GM18858 (cell line): ENCODE results near the gene WDFY3.

Experiments used
- ATAC-seq: cut with Tn5 transposase; IDR thresholded peaks from one replicate; pipeline ENCODE4 v1.9.1; 2021; ENCODE audit not compliant: unreplicated experiment

Gene WDFY3

GRCh38 chr4:84948056-84948455, 18.4 kb downstream of the WDFY3 start:
- ATAC-seq = no peak

- ATAC-seq = no peak
Measured at GRCh38 chr4:84944947-84945346, 21.5 kb downstream of the WDFY3 start.

GRCh38 chr4:84940960-84941359, 25.5 kb downstream of the WDFY3 start:
- no peak for ATAC-seq

- ATAC-seq = no peak
Measured at GRCh38 chr4:84939113-84939512, 27.4 kb downstream of the WDFY3 start.

GRCh38 chr4:84938316-84938715, 28.2 kb downstream of the WDFY3 start:
- ATAC-seq = no peak

- ATAC-seq = no peak
Measured at GRCh38 chr4:84937381-84937977, 29.0 kb downstream of the WDFY3 start.

GRCh38 chr4:84936123-84936522, 30.4 kb downstream of the WDFY3 start:
- no peak for ATAC-seq

- ATAC-seq = no peak
Measured at GRCh38 chr4:84932462-84932861, 34.0 kb downstream of the WDFY3 start.

- ATAC-seq = no peak
Measured at GRCh38 chr4:84931961-84932360, 34.5 kb downstream of the WDFY3 start.

- ATAC-seq = no peak
Measured at GRCh38 chr4:84931274-84931673, 35.2 kb downstream of the WDFY3 start.

GRCh38 chr4:84928089-84928488, 38.4 kb downstream of the WDFY3 start:
- no peak for ATAC-seq

GRCh38 chr4:84927428-84927827, 39.1 kb downstream of the WDFY3 start:
- no peak for ATAC-seq

GRCh38 chr4:84925558-84925957, 40.9 kb downstream of the WDFY3 start:
- no peak for ATAC-seq

- ATAC-seq = no peak
Measured at GRCh38 chr4:84924434-84924833, 42.1 kb downstream of the WDFY3 start.

GRCh38 chr4:84920617-84921016, 45.9 kb downstream of the WDFY3 start:
- no peak for ATAC-seq

GRCh38 chr4:84917869-84918600, 48.5 kb downstream of the WDFY3 start:
- no peak for ATAC-seq

GRCh38 chr4:84917086-84917821, 49.2 kb downstream of the WDFY3 start:
- no peak for ATAC-seq

GRCh38 chr4:84916227-84916626, 50.3 kb downstream of the WDFY3 start:
- ATAC-seq = no peak

GRCh38 chr4:84915396-84915780, 51.1 kb downstream of the WDFY3 start:
- ATAC-seq = no peak

GRCh38 chr4:84914686-84915395, 51.6 kb downstream of the WDFY3 start:
- ATAC-seq = no peak

- ATAC-seq = no peak
Measured at GRCh38 chr4:84913176-84913575, 53.3 kb downstream of the WDFY3 start.

- no peak for ATAC-seq
Measured at GRCh38 chr4:84912741-84913140, 53.7 kb downstream of the WDFY3 start.
